ENCODE measurements around the gene CFAP74.

GRCh38 chr1:2021550-2021949, 18.0 kb upstream of the CFAP74 start:
- no peak for TF ChIP-seq CTCF (IDR thresholded peaks at IDR 0.05)
- TF ChIP-seq POLR2A (IDR thresholded peaks at IDR 0.05), result no peak
